Stimulated activated CD8-positive, alpha-beta memory T cell treated with anti-CD3 and anti-CD28 coated beads, Interleukin-15, amount 100 ng/mL, for 1 hour (primary cell): ENCODE results near the gene ZNF408.
"Not testable (repeated sequence)": the region's sequence is repeated elsewhere in the genome, so short reads cannot be mapped to it uniquely, and the experiment has no call there.

ENCODE experiments used
- DNase-seq: peaks from one replicate; pipeline ENCODE4 v3.0.0-alpha.2; 2020; ENCODE audit warnings: low read depth

Gene ZNF408

DNA sequence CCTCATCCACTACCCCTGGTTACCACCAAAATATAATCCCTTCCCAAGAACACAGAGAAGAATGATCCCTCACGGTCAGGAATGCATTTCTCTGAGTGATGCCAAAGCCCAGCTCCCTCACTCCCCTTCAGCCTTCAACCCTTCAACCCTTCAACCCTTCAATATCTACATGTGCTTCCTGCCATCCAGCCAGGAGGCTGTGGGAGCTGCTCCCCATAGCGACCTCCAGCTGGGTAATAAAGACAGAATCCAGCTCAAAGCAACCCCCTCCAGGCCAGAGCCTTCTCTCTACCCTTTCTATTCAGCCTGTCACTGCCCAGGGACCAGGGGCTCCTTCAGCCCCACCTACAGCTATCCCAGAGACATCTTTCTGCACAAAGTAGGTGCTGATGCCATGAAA is 3.1 kb upstream of the ZNF408 start:
- DNase-seq: no peak

DNA sequence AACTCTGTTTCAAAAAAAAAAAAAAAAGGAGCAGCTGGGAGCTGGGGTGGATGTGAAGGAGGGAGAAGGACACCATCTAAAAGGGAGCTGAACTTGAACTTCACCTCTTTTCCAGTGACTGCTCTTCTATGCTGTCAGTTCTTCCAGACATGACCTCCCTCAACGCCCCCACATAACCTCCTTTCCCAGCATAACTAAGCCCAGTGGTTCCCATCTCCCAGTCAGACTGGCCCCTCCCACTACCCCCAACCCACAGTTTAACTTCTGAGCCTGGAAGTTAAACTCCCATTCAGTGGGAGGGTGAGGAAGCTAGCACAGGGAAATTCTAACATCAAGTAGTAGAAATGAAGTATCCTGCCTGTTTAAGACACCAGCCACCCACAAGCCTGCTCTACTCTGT is 2.2 kb upstream of the ZNF408 start:
- no peak for DNase-seq

- no peak for DNase-seq
These were observed 335 bp downstream of the ZNF408 start for GRCh38 chr11:46701078-46701654.

- DNase-seq: no peak
These were observed 4.3 kb downstream of the ZNF408 start for GRCh38 chr11:46705070-46705688.

GRCh38 chr11:46706886-46707285 is 6.1 kb downstream of the ZNF408 start:
- DNase-seq: no peak

GRCh38 chr11:46709351-46709750 is 8.5 kb downstream of the ZNF408 start:
- DNase-seq: not testable (repeated sequence)

GRCh38 chr11:46710821-46711269 is 10.0 kb downstream of the ZNF408 start:
- no peak for DNase-seq

DNA sequence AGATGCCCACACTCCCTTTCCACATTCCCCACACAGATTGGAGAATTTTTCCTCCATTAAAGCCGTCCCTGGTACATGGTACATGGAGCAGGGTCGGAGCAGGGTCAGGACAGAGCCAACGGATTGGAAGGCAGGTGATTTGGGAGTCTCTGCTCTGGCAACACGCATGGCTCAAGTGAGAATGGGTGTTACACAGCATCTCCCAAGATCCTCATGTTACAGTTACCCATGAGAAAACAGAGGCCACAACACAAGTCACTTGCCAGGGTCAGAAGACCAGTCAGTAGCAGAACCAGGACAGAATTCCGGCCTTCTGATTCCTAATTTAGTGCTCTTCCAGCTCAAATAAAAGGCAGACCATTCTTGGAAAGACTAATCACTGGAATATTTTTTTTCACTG is 10.5 kb downstream of the ZNF408 start:
- DNase-seq: no peak

DNA sequence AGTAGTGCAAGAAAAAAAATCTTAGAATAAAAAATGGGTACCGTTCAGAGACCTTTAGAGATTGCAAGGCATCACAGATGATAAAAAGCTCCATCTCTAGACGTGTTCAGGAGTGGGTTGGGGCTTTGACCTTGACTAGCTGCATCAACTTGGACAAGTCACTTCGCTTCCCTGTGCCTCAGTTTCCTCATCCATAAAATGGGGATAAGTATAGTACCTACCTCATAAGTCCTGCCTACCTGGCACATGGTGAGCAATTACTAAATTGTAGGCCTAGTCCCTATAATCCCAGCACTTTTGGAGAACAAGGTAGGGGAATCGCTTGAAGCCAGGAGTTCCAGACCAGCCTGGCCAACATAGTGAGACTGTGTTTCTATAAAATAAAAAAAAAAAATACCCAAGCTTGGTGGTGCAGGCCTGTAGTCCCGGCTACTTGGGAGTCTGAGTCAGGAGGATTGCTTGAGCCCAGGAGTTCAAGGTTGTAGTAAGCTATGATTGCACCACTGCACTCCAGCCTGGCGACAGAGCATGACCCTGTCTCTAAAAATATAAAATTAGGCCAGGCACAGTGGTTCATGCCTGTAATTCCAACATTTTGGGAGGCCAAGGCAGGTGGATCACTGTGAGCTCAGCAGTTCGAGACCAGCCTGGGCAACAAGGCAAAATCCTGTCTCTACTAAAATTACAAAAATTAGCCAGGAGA is 12.2 kb downstream of the ZNF408 start:
- DNase-seq: no peak

DNA sequence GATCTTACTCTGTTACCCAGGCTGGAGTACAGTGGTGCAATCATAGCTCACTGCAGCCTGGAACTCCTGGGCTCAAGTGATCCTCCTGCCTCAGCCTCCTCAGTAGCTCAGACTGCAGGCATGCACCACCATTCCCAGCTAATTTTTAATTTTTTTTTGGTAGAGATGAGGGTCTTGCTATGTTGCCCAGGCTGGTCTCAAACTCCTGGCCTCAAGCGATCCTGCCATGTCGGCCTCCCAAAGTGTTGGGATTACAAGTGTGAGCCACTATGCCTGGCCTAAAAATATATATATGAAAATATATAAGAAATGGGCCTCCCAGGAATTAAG is 17.0 kb downstream of the ZNF408 start:
- DNase-seq: not testable (repeated sequence)

GRCh38 chr11:46718155-46719019 is 17.6 kb downstream of the ZNF408 start:
- DNase-seq: no peak

DNA sequence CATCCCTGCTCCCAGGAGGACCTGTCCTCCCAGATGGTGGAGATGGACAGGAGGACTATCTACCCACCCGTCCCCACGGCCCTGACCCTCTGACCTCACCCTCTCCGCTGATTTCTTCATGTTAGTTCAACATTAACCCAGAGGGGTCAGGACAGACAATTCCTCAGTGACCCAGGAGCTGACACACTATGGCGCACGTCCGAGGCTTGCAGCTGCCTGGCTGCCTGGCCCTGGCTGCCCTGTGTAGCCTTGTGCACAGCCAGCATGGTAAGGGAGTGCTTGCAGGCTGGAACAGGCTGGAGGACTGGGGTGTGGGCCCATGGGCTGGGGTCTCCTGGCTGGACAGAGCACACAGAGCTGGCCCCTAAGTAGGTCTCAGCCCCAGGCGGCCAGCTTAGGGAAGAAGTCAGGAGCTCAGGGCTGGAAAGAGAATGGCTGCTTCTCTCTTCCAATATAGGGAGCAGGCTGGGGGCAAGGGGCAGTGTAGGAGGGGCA is 18.3 kb downstream of the ZNF408 start, which contains the start of gene F2:
Gene F2 (plus strand): TSS at position 166 of the 495 bp plus-strand sequence. CDS start 23 bp downstream, at position 189.
- DNase-seq: no peak

DNA sequence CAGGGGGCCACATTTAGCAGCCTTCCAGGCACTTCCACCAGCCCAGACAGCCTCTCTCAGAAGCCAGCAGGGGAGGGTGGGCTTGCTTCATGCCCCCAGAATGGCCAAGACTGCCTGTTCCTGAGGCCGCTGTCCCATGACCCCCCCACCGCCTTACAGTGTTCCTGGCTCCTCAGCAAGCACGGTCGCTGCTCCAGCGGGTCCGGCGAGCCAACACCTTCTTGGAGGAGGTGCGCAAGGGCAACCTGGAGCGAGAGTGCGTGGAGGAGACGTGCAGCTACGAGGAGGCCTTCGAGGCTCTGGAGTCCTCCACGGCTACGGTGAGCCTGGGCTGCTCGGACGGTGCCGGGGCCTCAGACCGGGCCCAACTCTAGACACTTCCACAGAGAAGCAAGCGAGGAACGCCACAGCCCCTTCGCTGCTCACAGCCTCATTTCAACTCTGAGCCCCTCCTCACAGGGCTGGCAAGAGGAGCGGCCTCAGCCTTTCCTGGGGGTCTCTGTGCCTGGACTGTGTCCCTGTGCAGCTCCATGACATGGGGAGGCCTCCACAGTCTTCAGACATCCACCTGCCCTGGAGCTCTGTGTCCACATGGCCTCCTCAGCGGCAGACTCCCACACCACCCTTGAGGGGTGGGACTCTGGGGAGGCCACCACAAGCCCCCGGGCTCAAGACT is 18.9 kb downstream of the ZNF408 start:
- no peak for DNase-seq

GRCh38 chr11:46721286-46721685 is 20.5 kb downstream of the ZNF408 start:
- DNase-seq: no peak

GRCh38 chr11:46722566-46723358 is 21.9 kb downstream of the ZNF408 start:
- DNase-seq: no peak

DNA sequence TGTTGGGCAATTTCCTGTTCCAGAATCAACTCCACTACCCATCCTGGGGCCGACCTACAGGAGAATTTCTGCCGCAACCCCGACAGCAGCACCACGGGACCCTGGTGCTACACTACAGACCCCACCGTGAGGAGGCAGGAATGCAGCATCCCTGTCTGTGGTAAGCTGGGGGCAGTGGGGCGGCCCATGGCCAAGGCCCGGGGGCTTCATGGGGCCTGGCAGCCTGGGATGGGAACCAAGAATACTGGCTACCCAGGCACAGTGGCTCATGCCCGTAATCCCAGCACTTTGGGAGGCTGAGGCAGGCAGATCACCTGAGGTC is 22.5 kb downstream of the ZNF408 start:
- no peak for DNase-seq

GRCh38 chr11:46724088-46724487 is 23.3 kb downstream of the ZNF408 start:
- DNase-seq: no peak

DNA sequence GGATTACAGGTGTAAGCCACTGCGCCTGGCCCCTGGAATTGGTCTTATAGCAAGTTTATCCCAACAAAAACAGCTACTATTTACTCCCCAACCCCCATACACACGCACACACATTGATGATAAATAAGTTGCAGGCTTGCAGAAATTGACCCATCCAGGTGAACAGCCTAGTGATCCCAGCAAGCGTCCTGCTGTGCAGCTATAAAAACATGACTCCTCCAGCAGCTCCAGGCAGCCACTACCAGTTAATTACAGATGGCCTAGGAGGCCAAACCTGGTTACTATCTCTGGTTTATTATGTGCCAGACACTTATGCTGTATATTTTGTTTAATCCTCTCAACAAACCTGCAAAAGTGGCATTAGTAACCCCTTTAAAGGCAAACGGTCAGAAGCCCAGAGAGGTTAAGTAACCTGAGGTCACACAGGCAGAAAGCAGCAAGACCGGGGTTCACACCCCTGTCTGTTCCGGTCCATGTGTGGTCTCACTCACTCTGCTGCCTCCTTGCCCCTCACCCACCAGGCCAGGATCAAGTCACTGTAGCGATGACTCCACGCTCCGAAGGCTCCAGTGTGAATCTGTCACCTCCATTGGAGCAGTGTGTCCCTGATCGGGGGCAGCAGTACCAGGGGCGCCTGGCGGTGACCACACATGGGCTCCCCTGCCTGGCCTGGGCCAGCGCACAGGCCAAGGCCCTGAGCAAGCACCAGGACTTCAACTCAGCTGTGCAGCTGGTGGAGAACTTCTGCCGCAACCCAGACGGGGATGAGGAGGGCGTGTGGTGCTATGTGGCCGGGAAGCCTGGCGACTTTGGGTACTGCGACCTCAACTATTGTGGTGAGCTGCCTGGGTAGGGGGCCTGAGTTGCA is 24.7 kb downstream of the ZNF408 start:
- no peak for DNase-seq

GRCh38 chr11:46726206-46726862 is 25.5 kb downstream of the ZNF408 start:
- no peak for DNase-seq
